ENCODE results near the gene FIGN.

DNA sequence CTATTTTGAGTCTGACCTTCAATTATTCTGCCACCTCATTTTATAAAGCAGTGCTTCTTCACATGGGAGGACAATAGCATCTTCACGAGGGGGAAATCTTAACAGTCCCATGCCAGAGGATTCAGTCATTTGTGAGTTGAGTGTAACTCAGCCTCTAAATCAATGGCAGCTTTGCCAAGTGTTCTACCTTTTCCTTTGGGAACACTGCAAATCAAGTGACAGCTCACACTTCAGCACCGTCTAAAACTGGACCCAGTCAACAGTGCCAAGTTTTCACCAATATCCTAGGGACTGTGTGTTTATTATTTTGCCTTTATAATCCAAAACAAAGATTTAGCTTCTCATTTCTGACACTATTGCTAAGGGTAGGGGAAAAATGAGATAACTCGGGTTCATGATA lies 133.6 kb downstream of the FIGN start:
- TF ChIP-seq, protein P1, sequence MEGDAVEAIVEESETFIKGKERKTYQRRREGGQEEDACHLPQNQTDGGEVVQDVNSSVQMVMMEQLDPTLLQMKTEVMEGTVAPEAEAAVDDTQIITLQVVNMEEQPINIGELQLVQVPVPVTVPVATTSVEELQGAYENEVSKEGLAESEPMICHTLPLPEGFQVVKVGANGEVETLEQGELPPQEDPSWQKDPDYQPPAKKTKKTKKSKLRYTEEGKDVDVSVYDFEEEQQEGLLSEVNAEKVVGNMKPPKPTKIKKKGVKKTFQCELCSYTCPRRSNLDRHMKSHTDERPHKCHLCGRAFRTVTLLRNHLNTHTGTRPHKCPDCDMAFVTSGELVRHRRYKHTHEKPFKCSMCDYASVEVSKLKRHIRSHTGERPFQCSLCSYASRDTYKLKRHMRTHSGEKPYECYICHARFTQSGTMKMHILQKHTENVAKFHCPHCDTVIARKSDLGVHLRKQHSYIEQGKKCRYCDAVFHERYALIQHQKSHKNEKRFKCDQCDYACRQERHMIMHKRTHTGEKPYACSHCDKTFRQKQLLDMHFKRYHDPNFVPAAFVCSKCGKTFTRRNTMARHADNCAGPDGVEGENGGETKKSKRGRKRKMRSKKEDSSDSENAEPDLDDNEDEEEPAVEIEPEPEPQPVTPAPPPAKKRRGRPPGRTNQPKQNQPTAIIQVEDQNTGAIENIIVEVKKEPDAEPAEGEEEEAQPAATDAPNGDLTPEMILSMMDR (IDR thresholded peaks at IDR 0.05; ENCODE audit: low read depth, low read length) = no peak
- no peak for TF ChIP-seq POLR2A (IDR thresholded peaks at IDR 0.05; ENCODE audit: extremely low read depth, insufficient read length)
- TF ChIP-seq, protein P2, sequence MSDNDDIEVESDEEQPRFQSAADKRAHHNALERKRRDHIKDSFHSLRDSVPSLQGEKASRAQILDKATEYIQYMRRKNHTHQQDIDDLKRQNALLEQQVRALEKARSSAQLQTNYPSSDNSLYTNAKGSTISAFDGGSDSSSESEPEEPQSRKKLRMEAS (IDR thresholded peaks at IDR 0.05; ENCODE audit: low read depth, low read length) = no peak
- no peak for TF ChIP-seq MYC (IDR thresholded peaks at IDR 0.05; ENCODE audit: low read depth, low read length)
